ENCODE data around the gene RPS6KA2. TPM values are rescaled to one million over a fixed set of nuclear protein-coding genes. Genes with fewer than 3 reads are reported as not detected.
"Not testable (repeated sequence)": the region's sequence is repeated elsewhere in the genome, so short reads cannot be mapped to it uniquely, and the experiment has no call there.

The RPS6KA2 gene
- total and polyA plus RNA-seq, 2 experiments from 2014 or later, result 45.1 to 49.0 TPM

DNA sequence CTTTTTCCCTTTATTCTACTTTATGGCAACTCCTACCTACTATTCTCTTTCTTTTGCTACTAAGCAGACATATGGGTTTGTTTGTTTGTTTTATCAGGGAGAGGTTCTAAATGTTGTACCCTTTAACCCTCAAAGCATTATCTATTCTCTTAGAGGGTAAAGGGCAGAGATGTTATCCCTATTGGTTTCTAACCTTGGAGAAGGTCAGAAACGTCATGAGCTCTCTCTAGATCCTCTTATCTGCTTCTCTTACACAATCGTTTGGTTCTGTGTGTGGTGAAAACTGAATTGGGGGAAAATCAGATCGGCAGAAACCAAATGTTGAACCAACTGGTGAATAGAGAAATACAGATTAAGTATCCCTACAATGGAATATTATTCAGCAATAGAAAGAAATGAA is 237.9 kb downstream of the RPS6KA2 start:
- H3K9me3 ChIP-seq (ENCODE audit: low read depth), result no peaks in the 10 kb centered on the region
- H3F3A ChIP-seq (ENCODE audit: insufficient read depth), result peaks cover 7% of the 10 kb centered on the region
- no peak for TF ChIP-seq EZH2phosphoT487 (IDR thresholded peaks at IDR 0.05; ENCODE audit: insufficient read depth, low read depth)
- no peak for TF ChIP-seq EZH2 (IDR thresholded peaks at IDR 0.05; ENCODE audit: insufficient read depth, poor library complexity, severe bottlenecking)
- H3K36me3 ChIP-seq (ENCODE audit: low read depth), result no peaks in the 10 kb centered on the region
- no peaks in the 10 kb centered on the region for H3K4me1 ChIP-seq (ENCODE audit: insufficient read depth)
- H2AFZ ChIP-seq, result no peak overlapping the region
- H3K79me2 ChIP-seq (ENCODE audit: insufficient read depth), result no peaks in the 10 kb centered on the region
- DNase-seq, result no peak
- H3K9me2 ChIP-seq (ENCODE audit: insufficient read depth), result no peaks in the 10 kb centered on the region
- no peak overlapping the region for H3K4me3 ChIP-seq
- H3K27me3 ChIP-seq (replicated peaks; ENCODE audit: insufficient read depth), result peaks cover 11% of the 10 kb centered on the region; the same call in 1 of the 2 replicates
- in situ Hi-C loops (cut with MboI), result no loop called here
- no peak overlapping the region for H3K27ac ChIP-seq
- no peaks in the 10 kb centered on the region for H4K20me1 ChIP-seq (ENCODE audit: insufficient read depth)
- WGBS, 2 experiments (ENCODE audit: low coverage in 1 of 2, low lambda C conversion rate in 2 of 2, missing lambda C conversion rate in 2 of 2), result 43 to 50% methylated on average over 3 of the region's 3 CpGs
- no peak overlapping the region for H3K4me2 ChIP-seq (ENCODE audit: unreplicated experiment)
- no peak overlapping the region for H3K9ac ChIP-seq

GRCh38 chr6:166388290-166389004 is 238.6 kb downstream of the RPS6KA2 start:
- H3K27ac ChIP-seq, result no peak overlapping the region
- TF ChIP-seq EZH2 (IDR thresholded peaks at IDR 0.05; ENCODE audit: insufficient read depth, poor library complexity, severe bottlenecking) (no peak), EZH2phosphoT487 (IDR thresholded peaks at IDR 0.05; ENCODE audit: insufficient read depth, low read depth) (no peak)
- H2AFZ ChIP-seq, result no peak overlapping the region
- WGBS, 2 experiments (ENCODE audit: low coverage in 1 of 2, low lambda C conversion rate in 2 of 2, missing lambda C conversion rate in 2 of 2), result 77 to 78% methylated on average over 13 of the region's 13 CpGs
- no peaks in the 10 kb centered on the region for H3K36me3 ChIP-seq (ENCODE audit: low read depth)
- H3K4me2 ChIP-seq (ENCODE audit: unreplicated experiment), result no peak overlapping the region
- H3K9me3 ChIP-seq (ENCODE audit: low read depth), result no peaks in the 10 kb centered on the region
- in situ Hi-C loops (cut with MboI), result no loop called here
- DNase-seq, result no peak
- H3K4me1 ChIP-seq (ENCODE audit: insufficient read depth), result no peaks in the 10 kb centered on the region
- no peak overlapping the region for H3K4me3 ChIP-seq
- H3K9ac ChIP-seq, result no peak overlapping the region
- peaks cover 13% of the 10 kb centered on the region for H3F3A ChIP-seq (ENCODE audit: insufficient read depth)
- no peaks in the 10 kb centered on the region for H3K9me2 ChIP-seq (ENCODE audit: insufficient read depth)
- peaks cover 11% of the 10 kb centered on the region; the same call in 1 of the 2 replicates for H3K27me3 ChIP-seq (replicated peaks; ENCODE audit: insufficient read depth)
- H3K79me2 ChIP-seq (ENCODE audit: insufficient read depth), result no peaks in the 10 kb centered on the region
- H4K20me1 ChIP-seq (ENCODE audit: insufficient read depth), result no peaks in the 10 kb centered on the region

DNA sequence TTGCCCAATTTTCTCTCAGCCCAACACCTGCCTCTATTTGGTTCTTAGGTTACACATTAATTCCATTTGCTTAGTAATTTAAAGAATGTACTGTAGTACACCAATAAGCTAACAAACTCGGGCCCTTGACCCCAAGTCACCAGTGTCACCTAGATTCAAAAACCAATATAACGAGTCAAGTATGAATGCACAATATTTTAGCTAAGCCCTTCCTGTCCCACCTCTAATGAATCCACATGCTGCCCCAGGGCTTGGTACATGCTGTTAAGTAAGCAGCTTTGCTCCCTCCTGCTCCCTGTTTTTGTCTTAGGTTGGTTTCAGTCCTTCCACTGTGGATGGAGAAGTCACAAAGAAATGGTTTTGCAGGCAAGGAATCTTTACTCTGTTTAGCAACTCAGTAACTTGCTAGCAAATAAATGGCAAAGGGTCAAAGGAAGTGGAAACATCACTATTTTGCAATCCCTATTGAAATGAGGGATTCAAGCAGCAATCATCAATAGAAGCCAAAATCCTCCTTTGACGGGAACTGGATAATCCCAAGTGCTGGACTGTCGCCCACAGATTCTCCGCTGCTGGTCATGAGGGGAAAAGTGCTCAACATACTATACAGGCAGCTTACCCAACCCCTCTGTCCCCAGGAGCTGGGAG is 239.3 kb downstream of the RPS6KA2 start:
- Histone ChIP-seq H3K4me3 (no peak overlapping the region), H2AFZ (no peak overlapping the region), H3K9me3 (ENCODE audit: low read depth) (no peaks in the 10 kb centered on the region), H3K9me2 (ENCODE audit: insufficient read depth) (no peaks in the 10 kb centered on the region), H3K9ac (no peak overlapping the region), H3K27me3 (replicated peaks; ENCODE audit: insufficient read depth) (peaks cover 11% of the 10 kb centered on the region; the same call in 1 of the 2 replicates), H3K27ac (no peak overlapping the region), H3K36me3 (ENCODE audit: low read depth) (no peaks in the 10 kb centered on the region), H3K4me2 (ENCODE audit: unreplicated experiment) (no peak overlapping the region), H3K79me2 (ENCODE audit: insufficient read depth) (no peaks in the 10 kb centered on the region), H3F3A (ENCODE audit: insufficient read depth) (peaks cover 13% of the 10 kb centered on the region), H4K20me1 (ENCODE audit: insufficient read depth) (no peaks in the 10 kb centered on the region), H3K4me1 (ENCODE audit: insufficient read depth) (no peaks in the 10 kb centered on the region)
- no peak for DNase-seq
- 68 to 71% methylated on average over 5 of the region's 5 CpGs for WGBS, 2 experiments (ENCODE audit: low coverage in 1 of 2, low lambda C conversion rate in 2 of 2, missing lambda C conversion rate in 2 of 2)
- in situ Hi-C loops (cut with MboI), result no loop called here
- TF ChIP-seq EZH2 (IDR thresholded peaks at IDR 0.05; ENCODE audit: insufficient read depth, poor library complexity, severe bottlenecking) (no peak), EZH2phosphoT487 (IDR thresholded peaks at IDR 0.05; ENCODE audit: insufficient read depth, low read depth) (no peak)

DNA sequence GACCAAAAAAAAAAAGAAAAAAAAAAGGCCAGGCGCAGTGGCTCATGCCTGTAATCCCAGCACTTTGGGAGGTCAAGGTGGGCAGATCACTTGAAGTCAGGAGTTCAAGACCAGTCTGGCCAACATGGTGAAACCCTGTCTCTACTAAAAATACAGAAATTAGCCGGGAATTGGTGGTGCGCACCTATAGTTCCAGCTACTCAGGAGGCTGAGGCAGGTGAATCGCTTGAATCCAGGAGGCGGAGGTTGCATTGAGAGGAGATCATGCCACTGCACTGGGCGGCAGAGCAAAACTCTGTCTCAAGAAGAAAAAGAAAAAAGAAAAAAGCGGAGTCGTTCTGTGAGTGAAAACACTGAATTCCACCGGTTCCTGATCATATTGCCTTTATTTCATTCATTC is 240.0 kb downstream of the RPS6KA2 start:
- H3K9ac ChIP-seq; H3K4me3 ChIP-seq; DNase-seq; H3K9me3 ChIP-seq (ENCODE audit: low read depth); H3K27ac ChIP-seq; H2AFZ ChIP-seq; in situ Hi-C loops (cut with MboI); H3K36me3 ChIP-seq (ENCODE audit: low read depth); H3K4me2 ChIP-seq (ENCODE audit: unreplicated experiment); H4K20me1 ChIP-seq (ENCODE audit: insufficient read depth); H3K4me1 ChIP-seq (ENCODE audit: insufficient read depth); H3K9me2 ChIP-seq (ENCODE audit: insufficient read depth); H3K27me3 ChIP-seq (replicated peaks; ENCODE audit: insufficient read depth); H3K79me2 ChIP-seq (ENCODE audit: insufficient read depth): not testable (repeated sequence)
- WGBS, 2 experiments (ENCODE audit: low coverage in 1 of 2, low lambda C conversion rate in 2 of 2, missing lambda C conversion rate in 2 of 2), result 90 to 94% methylated on average over 8 to 9 of the region's 9 CpGs
- peaks cover 13% of the 10 kb centered on the region for H3F3A ChIP-seq (ENCODE audit: insufficient read depth)

Data from GM23248 (cell line).